Purkinje cell (primary cell): ENCODE results near the gene GNAQ. TPM values are rescaled to one million over a fixed set of nuclear protein-coding genes. Genes with fewer than 3 reads are reported as not detected.

Experiments
- polyA plus RNA-seq: library from polyadenylated mRNA; unstranded; fragments of >200 nt; fragmentation: Nextera tagmentation; gene quantifications from 2 replicates; pipeline ENCODE4 v1.2.1, GENCODE V29; 2014

The GNAQ gene
- polyA plus RNA-seq, result 312 and 391 TPM in 2 replicates

DNA sequence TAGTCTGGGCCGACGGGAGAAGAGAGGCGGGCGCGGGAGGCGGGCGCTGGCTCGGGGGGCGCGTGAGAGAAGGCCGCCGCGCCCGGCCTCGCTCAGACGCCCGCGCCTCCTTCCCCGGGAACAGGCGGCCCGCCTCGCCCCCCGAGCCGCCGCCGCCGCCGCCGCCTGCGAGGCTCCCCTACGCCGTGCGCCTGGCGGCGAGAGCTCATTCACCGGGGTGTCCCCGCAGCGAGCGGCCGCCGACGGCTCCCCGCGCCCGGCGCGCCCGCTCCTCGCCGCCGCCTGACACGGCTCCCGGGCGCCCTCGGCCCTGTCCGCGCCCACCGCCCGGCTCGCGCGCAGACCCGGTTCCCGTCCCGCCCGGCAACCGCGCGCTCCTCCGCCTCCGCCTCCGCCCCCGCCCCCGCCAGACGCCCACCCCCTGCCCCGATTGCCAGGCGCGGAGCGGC lies at the start of gene GNAQ:
Gene GNAQ, minus strand, starts transcription at position 368 of the 449 bp plus-strand sequence. CDS start 576 bp downstream, outside the sequence.

Other genes with a start within 250 kb of the GNAQ start
- gene CEP78, start 204.3 kb upstream of the GNAQ start, polyA plus RNA-seq, result 1.8 and 3.1 TPM in 2 replicates